ENCODE results near the gene FOXB2. TPM values are rescaled to one million over a fixed set of nuclear protein-coding genes. Genes with fewer than 3 reads are reported as not detected.

The FOXB2 gene
- total and polyA plus RNA-seq, 2 donors (not counting 3 experiments of a cell fraction or from before 2014, with no cell fraction given) = not detected

GRCh38 chr9:76987594-76988200 lies 31.8 kb upstream of the FOXB2 start:
- no peaks in the 10 kb centered on the region for H3K4me1 ChIP-seq (ENCODE audit: control insufficient read depth, extremely low read depth, insufficient read depth, low read length)
- H3K9me3 ChIP-seq (replicated peaks; ENCODE audit: control insufficient read depth, insufficient read depth, low read length) = no peaks in the 10 kb centered on the region
- intact Hi-C loops (cut with micrococcal nuclease) (loop anchor here (1.0 kb wide), 1 partner anchor 177 kb away; no protein-coding TSS in a partner anchor), dilution Hi-C loops (cut with MboI; ENCODE audit: extremely low pct_ligation_motif_present, low sequenced_read_pairs) (no loop called here)
- no peaks in the 10 kb centered on the region for H3K79me2 ChIP-seq (ENCODE audit: control insufficient read depth, insufficient read depth, low read length)
- H3K27ac ChIP-seq (ENCODE audit: insufficient read depth, low read depth, low read length) = no peak overlapping the region
- no peaks in the 10 kb centered on the region for H3K9me1 ChIP-seq (replicated peaks; ENCODE audit: control insufficient read depth, extremely low read depth, insufficient read depth, low read length)
- POLR2A ChIA-PET = no interaction called here
- no peak overlapping the region for H3K4me3 ChIP-seq (replicated peaks in 1 of 3; ENCODE audit: insufficient read depth in 1 of 3, low read depth in 1 of 3, low read length in 3 of 3)
- CTCF ChIA-PET = interaction anchor here (0.6 to 1.7 kb wide), 8 partner anchors 9 to 231 kb away, joined by 3 to 45 read pairs (median 4); no protein-coding TSS in a partner anchor
- H4K20me1 ChIP-seq (replicated peaks; ENCODE audit: control insufficient read depth, extremely low read depth, insufficient read depth, low read length) = no peaks in the 10 kb centered on the region
- no peak overlapping the region for H3K4me2 ChIP-seq (ENCODE audit: insufficient read depth, low read length)
- H3K9ac ChIP-seq (replicated peaks; ENCODE audit: extremely low read depth, insufficient read depth, low read length) = no peak overlapping the region
- peak; percentile 15 for DNase-seq (ENCODE audit: low read depth, low spot score)
- H3K27me3 ChIP-seq (ENCODE audit: control insufficient read depth in 2 of 2, insufficient read depth in 2 of 2, low read length in 2 of 2) = peaks cover 7 to 10% of the 10 kb centered on the region in 2 experiments
- H2AFZ ChIP-seq (ENCODE audit: low read depth, low read length) = no peak overlapping the region
- no TSS peak for BruUV-seq (replicated peaks)
- TF ChIP-seq GATA2 (IDR thresholded peaks at IDR 0.05; ENCODE audit: insufficient read depth, insufficient read length, low read depth, low read length) (no peak), CTCF (IDR thresholded peaks at IDR 0.05; ENCODE audit: extremely low read depth in 1 of 2, insufficient read depth in 1 of 2, low read depth in 1 of 2, low read length in 2 of 2) (peak; percentile 17 to 23), JUN (IDR thresholded peaks at IDR 0.05; ENCODE audit: borderline replicate concordance, insufficient read depth, insufficient read length, low read depth) (no peak), MAX (IDR thresholded peaks at IDR 0.05; ENCODE audit: insufficient read depth, insufficient read length) (no peak), EZH2 (IDR thresholded peaks at IDR 0.05; ENCODE audit: borderline replicate concordance, low read depth, low read length, severe bottlenecking) (no peak), MYC (IDR thresholded peaks at IDR 0.05; ENCODE audit: low read depth, low read length) (no peak)
- H3K36me3 ChIP-seq (ENCODE audit: control insufficient read depth in 2 of 2, extremely low read depth in 1 of 2, insufficient read depth in 2 of 2, low read length in 2 of 2) = no peaks in the 10 kb centered on the region
- FAIRE-seq = peak; percentile 87
